IMR-90 (cell line): ENCODE data around the gene TMX3. TPM values are rescaled to one million over a fixed set of nuclear protein-coding genes. Genes with fewer than 3 reads are reported as not detected.
A peak's percentile ranks its signal among the peaks of the same experiment; 100 is the strongest.

Experiments
- ATAC-seq: fragments of 200-7000 bp; cut with Tn5 transposase; 2 replicates; pipeline ENCODE4 v1.9.1; 2020; ENCODE audit warnings: low read depth, mild to moderate bottlenecking, moderate library complexity
- BruUV-seq: library from RNA; stranded (reverse); fragments of 400-500 nt; replicated peaks from 2 replicates; lab custom pipeline; 2021; lab: Mats Ljungman, UMichigan
- CTCF ChIA-PET: fragments of 300-600 bp; formaldehyde crosslinking; extraction: SDS; loops from one replicate; lab custom pipeline; 2021; ENCODE audit warnings: antibody characterized with exemption; lab: Yijun Ruan, JAX
- POLR2A ChIA-PET: fragments of 300-600 bp; sonication (Branson Sonifier 250); formaldehyde crosslinking; loops from one replicate; lab custom pipeline; 2022; ENCODE audit warnings: antibody characterized with exemption; ENCODE audit not compliant: unreplicated experiment; lab: Charles Lee
- DNase-seq: peaks from one replicate; pipeline ENCODE4 v3.0.0; 2013
- H2AFZ ChIP-seq: replicated peaks from 2 replicates; pipeline ENCODE3; 2013; ENCODE audit warnings: low read length, mild to moderate bottlenecking; ENCODE audit not compliant: poor library complexity
- H2AK5ac ChIP-seq: 2 replicates; pipeline ENCODE4 v1.6.1; 2013; ENCODE audit warnings: low read depth, low read length, inconsistent platforms
- H2AK9ac ChIP-seq: replicated peaks from 2 replicates; pipeline ENCODE3; 2013; ENCODE audit warnings: mild to moderate bottlenecking, low read depth, low read length, moderate library complexity; ENCODE audit not compliant: poor library complexity
- H2BK120ac ChIP-seq: 2 replicates; pipeline ENCODE4 v1.6.1; 2013; ENCODE audit warnings: low read depth, low read length, inconsistent platforms
- H2BK15ac ChIP-seq: 3 replicates; pipeline ENCODE4 v1.6.1; 2013; ENCODE audit warnings: low read depth, low read length, inconsistent platforms
- H2BK20ac ChIP-seq: 2 replicates; pipeline ENCODE4 v1.6.1; 2013; ENCODE audit warnings: low read depth, mild to moderate bottlenecking, inconsistent platforms, low read length, moderate library complexity
- H2BK5ac ChIP-seq: 2 replicates; pipeline ENCODE4 v1.6.1; 2013; ENCODE audit warnings: mild to moderate bottlenecking, low read depth, low read length, inconsistent platforms; ENCODE audit not compliant: poor library complexity, severe bottlenecking
- H3K14ac ChIP-seq: replicated peaks from 2 replicates; pipeline ENCODE4 v1.6.1; 2013; ENCODE audit warnings: low read depth, low read length, inconsistent platforms
- H3K18ac ChIP-seq: 2 replicates; pipeline ENCODE4 v1.6.1; 2013; ENCODE audit warnings: low read depth, low read length, control low read depth
- H3K23ac ChIP-seq: 2 replicates; pipeline ENCODE4 v1.6.1; 2013; ENCODE audit warnings: low read depth, low read length, inconsistent platforms
- H3K27ac ChIP-seq: 2 replicates; pipeline ENCODE4 v1.5.1; 2013; ENCODE audit warnings: mild to moderate bottlenecking, control low read depth, low read length; ENCODE audit not compliant: insufficient read depth
- H3K27me3 ChIP-seq: 2 replicates; pipeline ENCODE4 v1.6.1; 2013; ENCODE audit warnings: low read length; ENCODE audit not compliant: control insufficient read depth, insufficient read depth
- H3K36me3 ChIP-seq: 2 replicates; pipeline ENCODE4 v1.6.1; 2013; ENCODE audit warnings: low read length, mixed read lengths; ENCODE audit not compliant: control insufficient read depth, insufficient read depth
- H3K4ac ChIP-seq: 2 replicates; pipeline ENCODE4 v1.6.1; 2013; ENCODE audit warnings: low read depth, low read length, inconsistent platforms
- H3K4me1 ChIP-seq: 2 replicates; pipeline ENCODE4 v1.6.1; 2013; ENCODE audit warnings: low read length, mixed read lengths; ENCODE audit not compliant: control insufficient read depth, insufficient read depth
- H3K4me2 ChIP-seq: 2 replicates; pipeline ENCODE4 v1.6.1; 2013; ENCODE audit warnings: low read depth, mild to moderate bottlenecking, control low read depth, low read length, moderate library complexity
- H3K4me3 ChIP-seq: 2 replicates; pipeline ENCODE4 v1.5.1; 2013; ENCODE audit warnings: low read depth, mild to moderate bottlenecking, control low read depth, low read length, moderate library complexity; ENCODE audit not compliant: insufficient read depth
- H3K56ac ChIP-seq: 2 replicates; pipeline ENCODE4 v1.6.1; 2013; ENCODE audit warnings: low read length, inconsistent platforms; ENCODE audit not compliant: insufficient read depth; ENCODE audit errors: extremely low read depth
- H3K79me1 ChIP-seq, 2 experiments: 2 replicates each; pipeline ENCODE4 v1.6.1; 2013; ENCODE audit warnings: low read length in 2 of 2, inconsistent platforms in 1 of 2, low read depth in 1 of 2
- H3K9ac ChIP-seq: 2 replicates; pipeline ENCODE4 v1.6.1; 2013; ENCODE audit warnings: low read depth, low read length, control low read depth
- H3K9me1 ChIP-seq: 2 replicates; pipeline ENCODE4 v1.6.1; 2013; ENCODE audit warnings: low read length, inconsistent platforms; ENCODE audit not compliant: insufficient read depth
- H3K9me3 ChIP-seq: 2 replicates; pipeline ENCODE4 v1.6.1; 2013; ENCODE audit warnings: low read length; ENCODE audit not compliant: control insufficient read depth, insufficient read depth
- H4K20me1 ChIP-seq: 2 replicates; pipeline ENCODE4 v1.6.1; 2013; ENCODE audit warnings: low read length, inconsistent platforms; ENCODE audit not compliant: insufficient read depth
- H4K5ac ChIP-seq: 2 replicates; pipeline ENCODE4 v1.6.1; 2013; ENCODE audit warnings: mild to moderate bottlenecking, low read depth, low read length, control low read depth
- H4K8ac ChIP-seq, 2 experiments: 2 replicates each; pipeline ENCODE4 v1.6.1; 2013; ENCODE audit warnings: low read depth in 2 of 2, low read length in 2 of 2, control low read depth in 1 of 2, inconsistent platforms in 1 of 2
- H4K91ac ChIP-seq: 2 replicates; pipeline ENCODE4 v1.6.1; 2013; ENCODE audit warnings: low read depth, low read length, inconsistent platforms; ENCODE audit not compliant: insufficient read depth
- CEBPB ChIP-seq: IDR thresholded peaks from 2 replicates; pipeline ENCODE4 v1.6.1; 2012; ENCODE audit warnings: low read depth, low read length, improper control_type of control experiment
- CHD1 ChIP-seq: IDR thresholded peaks from 2 replicates; pipeline ENCODE4 v1.6.1; 2012; ENCODE audit warnings: low read depth, low read length, improper control_type of control experiment
- RCOR1 ChIP-seq: IDR thresholded peaks from 2 replicates; pipeline ENCODE4 v1.6.1; 2012; ENCODE audit warnings: mild to moderate bottlenecking, low read length, improper control_type of control experiment; ENCODE audit not compliant: insufficient replicate concordance
- WGBS, 2 experiments: methylation state at CpG; one replicate each; pipeline versions ENCODE4 v1.1.5 to v1.1.7; 2013; ENCODE audit warnings: missing lambda C conversion rate in 2 of 2; ENCODE audit not compliant: insufficient read length in 1 of 2; ENCODE audit errors: extremely low coverage in 2 of 2; 5-methylcytosine and 5-hydroxymethylcytosine counted together
- dilution Hi-C: fragments of 300-500 bp; cut with HindIII; formaldehyde crosslinking; loops from one replicate; pipeline ENCODE4 v1.14.3; 2018; ENCODE audit warnings: low sequenced_read_pairs; ENCODE audit not compliant: unreplicated experiment
- in situ Hi-C: fragments of 300-500 bp; cut with MboI; formaldehyde crosslinking; loops from 3 replicates; pipeline ENCODE4 v1.14.3; 2019; ENCODE audit warnings: low sequenced_read_pairs, inconsistent platforms, mixed read lengths
- intact Hi-C: fragments of 100-400 bp; cut with micrococcal nuclease; formaldehyde crosslinking; loops from 2 replicates; pipeline ENCODE4 v1.10.0; 2022
- polyA plus RNA-seq, 3 experiments: library from polyadenylated mRNA; depleted of rRNA; stranded (reverse); fragments of >200 nt; gene quantifications; 2 replicates each; pipeline ENCODE4 v1.2.3, GENCODE V29; 2012; ENCODE audit warnings: low replicate concordance in 1 of 3
- total RNA-seq: library from RNA; depleted of rRNA; stranded (reverse); fragments of >200 nt; gene quantifications from 2 replicates; pipeline ENCODE4 v1.2.3, GENCODE V29; 2012

The TMX3 gene
- total and polyA plus RNA-seq, 2 of the 4 experiments (the other 2 are of a cell fraction) = 22.8 to 50.5 TPM

GRCh38 chr18:68699043-68699442 is 15.9 kb downstream of the TMX3 start:
- Histone ChIP-seq H3K9ac (no peak overlapping the region), H2AK9ac (no peak overlapping the region), H3K4me1 (no peaks in the 10 kb centered on the region), H3K36me3 (peaks cover 22% of the 10 kb centered on the region), H3K79me1 (peaks cover 21 to 24% of the 10 kb centered on the region in 2 experiments), H2BK20ac (no peak overlapping the region), H3K18ac (no peak overlapping the region), H4K91ac (no peak overlapping the region), H4K8ac (no peak overlapping the region), H3K56ac (no peak overlapping the region), H3K4ac (no peak overlapping the region), H3K4me3 (no peak overlapping the region), H3K9me1 (peaks cover 4% of the 10 kb centered on the region), H2BK15ac (no peak overlapping the region), H3K23ac (no peak overlapping the region), H2AK5ac (no peak overlapping the region), H2AFZ (no peak overlapping the region), H4K20me1 (no peaks in the 10 kb centered on the region), H3K4me2 (no peak overlapping the region), H2BK120ac (no peak overlapping the region), H2BK5ac (no peak overlapping the region), H3K27me3 (no peaks in the 10 kb centered on the region), H4K5ac (no peak overlapping the region), H3K9me3 (no peaks in the 10 kb centered on the region), H3K14ac (no peak overlapping the region), H3K27ac (no peak overlapping the region)
- ChIA-PET CTCF (no interaction called here), POLR2A (no interaction called here)
- WGBS, 2 experiments = no CpG with 5 or more reads among the region's 1 CpG
- ATAC-seq (no peak), DNase-seq (peak; percentile 68)
- no TSS peak for BruUV-seq
- no peak for TF ChIP-seq CHD1
- no peak for TF ChIP-seq RCOR1
- TF ChIP-seq CEBPB = peak; percentile 90
- in situ Hi-C loops (no loop called here), intact Hi-C loops (no loop called here), dilution Hi-C loops (no loop called here)
